Kidney tubule cell (primary cell): Measurements from ENCODE around the gene FERMT3.

Experiments
- DNase-seq: peaks from one replicate; pipeline ENCODE4 v3.0.0-alpha.2; 2018; ENCODE audit warnings: low spot score

The FERMT3 gene

GRCh38 chr11:64264371-64264852, 57.9 kb downstream of the FERMT3 start:
- DNase-seq: no peak

GRCh38 chr11:64265176-64266160, 58.9 kb downstream of the FERMT3 start:
- no peak for DNase-seq

GRCh38 chr11:64266339-64266738, 59.8 kb downstream of the FERMT3 start:
- DNase-seq: no peak

GRCh38 chr11:64267207-64267945, 60.9 kb downstream of the FERMT3 start:
- DNase-seq: no peak

GRCh38 chr11:64268025-64268892, 61.7 kb downstream of the FERMT3 start:
- no peak for DNase-seq

- DNase-seq: peak; percentile 77
Measured at GRCh38 chr11:64268893-64269539, 62.5 kb downstream of the FERMT3 start.

GRCh38 chr11:64269540-64270220, 63.2 kb downstream of the FERMT3 start:
- DNase-seq: peak; percentile 100
